HepG2 (cell line): Measurements from ENCODE around the gene EEF1AKMT1. TPM values are rescaled to one million over a fixed set of nuclear protein-coding genes. Genes with fewer than 3 reads are reported as not detected.

Source experiments
- ATAD3A ChIP-seq: sonication (generic); formaldehyde crosslinking; IDR thresholded peaks from 2 replicates; pipeline ENCODE4 v1.4.0; 2020; ENCODE audit warnings: missing genetic modification reagents
- HMG20B ChIP-seq: conservative IDR thresholded peaks from 2 replicates; pipeline ENCODE4 v1.6.1; 2016; ENCODE audit warnings: missing genetic modification reagents, missing compliant biosample characterization
- HMGA1 ChIP-seq: sonication (generic); formaldehyde crosslinking; conservative IDR thresholded peaks from 2 replicates; pipeline ENCODE4 v1.4.0; 2020; ENCODE audit warnings: missing genetic modification reagents
- MIXL1 ChIP-seq: IDR thresholded peaks from 2 replicates; pipeline ENCODE4 v1.6.1; 2016
- PPARG ChIP-seq: conservative IDR thresholded peaks from 2 replicates; pipeline ENCODE4 v1.6.1; 2016; ENCODE audit warnings: missing biosample characterization, missing genetic modification reagents
- ZNF263 ChIP-seq: sonication (generic); formaldehyde crosslinking; IDR thresholded peaks from 2 replicates; pipeline ENCODE4 v1.4.0; 2020; ENCODE audit warnings: missing genetic modification reagents
- ZNF577 ChIP-seq: sonication (generic); formaldehyde crosslinking; IDR thresholded peaks from 2 replicates; pipeline ENCODE4 v1.4.0; 2020; ENCODE audit warnings: mild to moderate bottlenecking, low read depth, missing genetic modification reagents, borderline replicate concordance
- ZNF660 ChIP-seq: sonication (generic); formaldehyde crosslinking; IDR thresholded peaks from 2 replicates; pipeline ENCODE4 v1.5.1; 2020; ENCODE audit warnings: mild to moderate bottlenecking, low read depth, missing genetic modification reagents, borderline replicate concordance
- polyA plus RNA-seq, 8 experiments: library from polyadenylated mRNA; depleted of rRNA in 3 of 8; stranded (reverse) in 7 of 8; unstranded in 1 of 8; fragments of >200 nt; fragmentation: Illumina TruSeq in 4 of 8; extraction: Trizol in 4 of 8; gene quantifications; 2 replicates each; pipeline versions ENCODE4 v1.2.1 to v1.2.3, GENCODE V29; 2011 to 2016; ENCODE audit warnings: low read depth in 4 of 8, missing spikeins in 1 of 8, mixed read lengths in 1 of 8; ENCODE audit not compliant: insufficient read depth in 1 of 8
- total RNA-seq, 5 experiments: library from RNA; depleted of rRNA; stranded (reverse); fragments of >200 nt; fragmentation: Illumina TruSeq; extraction: Trizol; gene quantifications; 2 replicates each; pipeline ENCODE4 v1.2.3, GENCODE V29; 2016; ENCODE audit warnings: low read depth in 1 of 5
- TF ChIP-seq, protein P1 (sequence below): sonication (generic); formaldehyde crosslinking; IDR thresholded peaks from 2 replicates; pipeline ENCODE4 v1.4.0; 2020; ENCODE audit warnings: mild to moderate bottlenecking, missing genetic modification reagents, borderline replicate concordance
- TF ChIP-seq, protein P2 (sequence below): sonication (generic); formaldehyde crosslinking; IDR thresholded peaks from 2 replicates; pipeline ENCODE4 v1.4.0; 2020; ENCODE audit warnings: missing genetic modification reagents
- TF ChIP-seq, protein P3 (sequence below), 2 experiments: fragments of 450-650 bp in 1 of 2; sonication (generic) in 1 of 2; formaldehyde crosslinking; IDR thresholded peaks; 2 replicates each; pipeline versions ENCODE4 v1.5.0 to v1.8.0; 2020 to 2022; ENCODE audit warnings: mild to moderate bottlenecking in 1 of 2, missing genetic modification reagents in 1 of 2
- TF ChIP-seq, protein P4 (sequence below): sonication (generic); formaldehyde crosslinking; IDR thresholded peaks from 2 replicates; pipeline ENCODE4 v1.4.0; 2020; ENCODE audit warnings: missing genetic modification reagents, borderline replicate concordance
- TF ChIP-seq, protein P5 (sequence below): sonication (generic); formaldehyde crosslinking; IDR thresholded peaks from 2 replicates; pipeline ENCODE4 v1.4.0; 2020; ENCODE audit warnings: missing genetic modification reagents
- TF ChIP-seq, protein P6 (sequence below): IDR thresholded peaks from 2 replicates; pipeline ENCODE4 v1.6.1; 2016
- TF ChIP-seq, protein P7 (sequence below): sonication (generic); formaldehyde crosslinking; IDR thresholded peaks from 2 replicates; pipeline ENCODE4 v1.5.1; 2020; ENCODE audit warnings: missing genetic modification reagents, mild to moderate bottlenecking, borderline replicate concordance
- TF ChIP-seq, protein P8 (sequence below): sonication (generic); formaldehyde crosslinking; conservative IDR thresholded peaks from 2 replicates; pipeline ENCODE4 v1.8.0; 2022; ENCODE audit warnings: missing genetic modification reagents

The EEF1AKMT1 gene
- total and polyA plus RNA-seq, 2 of the 13 experiments (the other 11 are each of a cell fraction or from before 2014, with no cell fraction given) = 6.0 to 16.1 TPM

DNA sequence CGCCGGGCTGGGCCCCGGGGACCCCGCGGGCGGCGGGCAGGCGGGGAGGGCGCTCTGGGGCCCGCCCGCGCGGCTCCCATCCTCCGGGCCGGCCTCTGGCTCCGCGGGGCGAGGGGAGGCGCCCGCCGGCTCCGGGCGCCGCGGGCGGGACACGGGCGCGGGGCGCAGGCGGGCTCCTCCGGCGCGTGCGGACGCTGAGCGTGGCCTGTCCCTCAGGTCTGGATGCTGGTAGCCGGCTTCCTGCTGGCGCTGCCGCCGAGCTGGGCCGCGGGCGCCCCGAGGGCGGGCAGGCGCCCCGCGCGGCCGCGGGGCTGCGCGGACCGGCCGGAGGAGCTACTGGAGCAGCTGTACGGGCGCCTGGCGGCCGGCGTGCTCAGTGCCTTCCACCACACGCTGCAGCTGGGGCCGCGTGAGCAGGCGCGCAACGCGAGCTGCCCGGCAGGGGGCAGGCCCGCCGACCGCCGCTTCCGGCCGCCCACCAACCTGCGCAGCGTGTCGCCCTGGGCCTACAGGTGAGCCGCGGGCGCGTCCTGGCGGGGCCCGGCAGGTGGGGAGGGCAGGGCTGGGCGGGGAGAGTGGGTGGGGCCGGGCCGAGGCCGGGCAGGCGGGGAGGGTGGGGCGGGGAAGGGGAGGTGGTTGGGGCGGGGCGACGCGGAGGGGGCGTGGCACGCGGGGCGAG, 69.8 kb downstream of the EEF1AKMT1 start (continued):
- TF ChIP-seq, protein P1, sequence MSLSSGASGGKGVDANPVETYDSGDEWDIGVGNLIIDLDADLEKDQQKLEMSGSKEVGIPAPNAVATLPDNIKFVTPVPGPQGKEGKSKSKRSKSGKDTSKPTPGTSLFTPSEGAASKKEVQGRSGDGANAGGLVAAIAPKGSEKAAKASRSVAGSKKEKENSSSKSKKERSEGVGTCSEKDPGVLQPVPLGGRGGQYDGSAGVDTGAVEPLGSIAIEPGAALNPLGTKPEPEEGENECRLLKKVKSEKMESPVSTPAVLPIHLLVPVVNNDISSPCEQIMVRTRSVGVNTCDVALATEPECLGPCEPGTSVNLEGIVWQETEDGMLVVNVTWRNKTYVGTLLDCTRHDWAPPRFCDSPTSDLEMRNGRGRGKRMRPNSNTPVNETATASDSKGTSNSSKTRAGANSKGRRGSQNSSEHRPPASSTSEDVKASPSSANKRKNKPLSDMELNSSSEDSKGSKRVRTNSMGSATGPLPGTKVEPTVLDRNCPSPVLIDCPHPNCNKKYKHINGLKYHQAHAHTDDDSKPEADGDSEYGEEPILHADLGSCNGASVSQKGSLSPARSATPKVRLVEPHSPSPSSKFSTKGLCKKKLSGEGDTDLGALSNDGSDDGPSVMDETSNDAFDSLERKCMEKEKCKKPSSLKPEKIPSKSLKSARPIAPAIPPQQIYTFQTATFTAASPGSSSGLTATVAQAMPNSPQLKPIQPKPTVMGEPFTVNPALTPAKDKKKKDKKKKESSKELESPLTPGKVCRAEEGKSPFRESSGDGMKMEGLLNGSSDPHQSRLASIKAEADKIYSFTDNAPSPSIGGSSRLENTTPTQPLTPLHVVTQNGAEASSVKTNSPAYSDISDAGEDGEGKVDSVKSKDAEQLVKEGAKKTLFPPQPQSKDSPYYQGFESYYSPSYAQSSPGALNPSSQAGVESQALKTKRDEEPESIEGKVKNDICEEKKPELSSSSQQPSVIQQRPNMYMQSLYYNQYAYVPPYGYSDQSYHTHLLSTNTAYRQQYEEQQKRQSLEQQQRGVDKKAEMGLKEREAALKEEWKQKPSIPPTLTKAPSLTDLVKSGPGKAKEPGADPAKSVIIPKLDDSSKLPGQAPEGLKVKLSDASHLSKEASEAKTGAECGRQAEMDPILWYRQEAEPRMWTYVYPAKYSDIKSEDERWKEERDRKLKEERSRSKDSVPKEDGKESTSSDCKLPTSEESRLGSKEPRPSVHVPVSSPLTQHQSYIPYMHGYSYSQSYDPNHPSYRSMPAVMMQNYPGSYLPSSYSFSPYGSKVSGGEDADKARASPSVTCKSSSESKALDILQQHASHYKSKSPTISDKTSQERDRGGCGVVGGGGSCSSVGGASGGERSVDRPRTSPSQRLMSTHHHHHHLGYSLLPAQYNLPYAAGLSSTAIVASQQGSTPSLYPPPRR (CRISPR knock-in tag) = no peak
- no peak for TF ChIP-seq ZNF577
- TF ChIP-seq, protein P2, sequence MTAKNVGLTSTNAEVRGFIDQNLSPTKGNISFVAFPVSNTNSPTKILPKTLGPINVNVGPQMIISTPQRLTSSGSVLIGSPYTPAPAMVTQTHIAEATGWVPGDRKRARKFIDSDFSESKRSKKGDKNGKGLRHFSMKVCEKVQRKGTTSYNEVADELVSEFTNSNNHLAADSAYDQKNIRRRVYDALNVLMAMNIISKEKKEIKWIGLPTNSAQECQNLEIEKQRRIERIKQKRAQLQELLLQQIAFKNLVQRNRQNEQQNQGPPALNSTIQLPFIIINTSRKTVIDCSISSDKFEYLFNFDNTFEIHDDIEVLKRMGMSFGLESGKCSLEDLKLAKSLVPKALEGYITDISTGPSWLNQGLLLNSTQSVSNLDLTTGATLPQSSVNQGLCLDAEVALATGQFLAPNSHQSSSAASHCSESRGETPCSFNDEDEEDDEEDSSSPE (CRISPR knock-in tag) = peak; percentile 40
- TF ChIP-seq ATAD3A (CRISPR knock-in tag) = no peak
- TF ChIP-seq, protein P3, sequence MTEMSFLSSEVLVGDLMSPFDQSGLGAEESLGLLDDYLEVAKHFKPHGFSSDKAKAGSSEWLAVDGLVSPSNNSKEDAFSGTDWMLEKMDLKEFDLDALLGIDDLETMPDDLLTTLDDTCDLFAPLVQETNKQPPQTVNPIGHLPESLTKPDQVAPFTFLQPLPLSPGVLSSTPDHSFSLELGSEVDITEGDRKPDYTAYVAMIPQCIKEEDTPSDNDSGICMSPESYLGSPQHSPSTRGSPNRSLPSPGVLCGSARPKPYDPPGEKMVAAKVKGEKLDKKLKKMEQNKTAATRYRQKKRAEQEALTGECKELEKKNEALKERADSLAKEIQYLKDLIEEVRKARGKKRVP (CRISPR knock-in tag; IDR thresholded peaks at IDR 0.05) = no peak
- TF ChIP-seq ZNF263 (CRISPR knock-in tag) = no peak
- no peak for TF ChIP-seq HMG20B (CRISPR knock-in tag)
- TF ChIP-seq, protein P4, sequence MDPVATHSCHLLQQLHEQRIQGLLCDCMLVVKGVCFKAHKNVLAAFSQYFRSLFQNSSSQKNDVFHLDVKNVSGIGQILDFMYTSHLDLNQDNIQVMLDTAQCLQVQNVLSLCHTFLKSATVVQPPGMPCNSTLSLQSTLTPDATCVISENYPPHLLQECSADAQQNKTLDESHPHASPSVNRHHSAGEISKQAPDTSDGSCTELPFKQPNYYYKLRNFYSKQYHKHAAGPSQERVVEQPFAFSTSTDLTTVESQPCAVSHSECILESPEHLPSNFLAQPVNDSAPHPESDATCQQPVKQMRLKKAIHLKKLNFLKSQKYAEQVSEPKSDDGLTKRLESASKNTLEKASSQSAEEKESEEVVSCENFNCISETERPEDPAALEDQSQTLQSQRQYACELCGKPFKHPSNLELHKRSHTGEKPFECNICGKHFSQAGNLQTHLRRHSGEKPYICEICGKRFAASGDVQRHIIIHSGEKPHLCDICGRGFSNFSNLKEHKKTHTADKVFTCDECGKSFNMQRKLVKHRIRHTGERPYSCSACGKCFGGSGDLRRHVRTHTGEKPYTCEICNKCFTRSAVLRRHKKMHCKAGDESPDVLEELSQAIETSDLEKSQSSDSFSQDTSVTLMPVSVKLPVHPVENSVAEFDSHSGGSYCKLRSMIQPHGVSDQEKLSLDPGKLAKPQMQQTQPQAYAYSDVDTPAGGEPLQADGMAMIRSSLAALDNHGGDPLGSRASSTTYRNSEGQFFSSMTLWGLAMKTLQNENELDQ (CRISPR knock-in tag) = no peak
- TF ChIP-seq, protein P5, sequence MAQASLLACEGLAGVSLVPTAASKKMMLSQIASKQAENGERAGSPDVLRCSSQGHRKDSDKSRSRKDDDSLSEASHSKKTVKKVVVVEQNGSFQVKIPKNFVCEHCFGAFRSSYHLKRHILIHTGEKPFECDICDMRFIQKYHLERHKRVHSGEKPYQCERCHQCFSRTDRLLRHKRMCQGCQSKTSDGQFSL (CRISPR knock-in tag) = no peak
- TF ChIP-seq, protein P6, sequence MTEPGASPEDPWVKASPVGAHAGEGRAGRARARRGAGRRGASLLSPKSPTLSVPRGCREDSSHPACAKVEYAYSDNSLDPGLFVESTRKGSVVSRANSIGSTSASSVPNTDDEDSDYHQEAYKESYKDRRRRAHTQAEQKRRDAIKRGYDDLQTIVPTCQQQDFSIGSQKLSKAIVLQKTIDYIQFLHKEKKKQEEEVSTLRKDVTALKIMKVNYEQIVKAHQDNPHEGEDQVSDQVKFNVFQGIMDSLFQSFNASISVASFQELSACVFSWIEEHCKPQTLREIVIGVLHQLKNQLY = no peak
- TF ChIP-seq MIXL1 (CRISPR knock-in tag) = no peak
- TF ChIP-seq, protein P7, sequence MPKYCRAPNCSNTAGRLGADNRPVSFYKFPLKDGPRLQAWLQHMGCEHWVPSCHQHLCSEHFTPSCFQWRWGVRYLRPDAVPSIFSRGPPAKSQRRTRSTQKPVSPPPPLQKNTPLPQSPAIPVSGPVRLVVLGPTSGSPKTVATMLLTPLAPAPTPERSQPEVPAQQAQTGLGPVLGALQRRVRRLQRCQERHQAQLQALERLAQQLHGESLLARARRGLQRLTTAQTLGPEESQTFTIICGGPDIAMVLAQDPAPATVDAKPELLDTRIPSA (CRISPR knock-in tag) = no peak
- TF ChIP-seq, protein P8, sequence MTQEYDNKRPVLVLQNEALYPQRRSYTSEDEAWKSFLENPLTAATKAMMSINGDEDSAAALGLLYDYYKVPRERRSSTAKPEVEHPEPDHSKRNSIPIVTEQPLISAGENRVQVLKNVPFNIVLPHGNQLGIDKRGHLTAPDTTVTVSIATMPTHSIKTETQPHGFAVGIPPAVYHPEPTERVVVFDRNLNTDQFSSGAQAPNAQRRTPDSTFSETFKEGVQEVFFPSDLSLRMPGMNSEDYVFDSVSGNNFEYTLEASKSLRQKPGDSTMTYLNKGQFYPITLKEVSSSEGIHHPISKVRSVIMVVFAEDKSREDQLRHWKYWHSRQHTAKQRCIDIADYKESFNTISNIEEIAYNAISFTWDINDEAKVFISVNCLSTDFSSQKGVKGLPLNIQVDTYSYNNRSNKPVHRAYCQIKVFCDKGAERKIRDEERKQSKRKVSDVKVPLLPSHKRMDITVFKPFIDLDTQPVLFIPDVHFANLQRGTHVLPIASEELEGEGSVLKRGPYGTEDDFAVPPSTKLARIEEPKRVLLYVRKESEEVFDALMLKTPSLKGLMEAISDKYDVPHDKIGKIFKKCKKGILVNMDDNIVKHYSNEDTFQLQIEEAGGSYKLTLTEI (CRISPR knock-in tag) = no peak
- TF ChIP-seq HMGA1 (CRISPR knock-in tag) = no peak
- no peak for TF ChIP-seq ZNF660 (CRISPR knock-in tag)
- TF ChIP-seq PPARG (CRISPR knock-in tag) = no peak
